Type B pancreatic cell (in vitro differentiated cells): ENCODE measurements around the gene POT1. TPM values are rescaled to one million over a fixed set of nuclear protein-coding genes. Genes with fewer than 3 reads are reported as not detected.

Experiments used
- DNase-seq: peaks from one replicate; pipeline ENCODE4 v3.0.0; 2021; ENCODE audit warnings: mixed read lengths; ENCODE audit not compliant: unreplicated experiment; ENCODE audit errors: extremely low spot score
- H3K27ac Mint-ChIP-seq: 2 replicates; pipeline ENCODE4 v1.8.0; 2021; ENCODE audit warnings: mild to moderate bottlenecking, mixed read lengths
- H3K27me3 Mint-ChIP-seq: 2 replicates; pipeline ENCODE4 v1.8.0; 2021; ENCODE audit warnings: mixed read lengths
- H3K36me3 Mint-ChIP-seq: 2 replicates; pipeline ENCODE4 v1.8.0; 2021; ENCODE audit warnings: mixed read lengths
- H3K4me1 Mint-ChIP-seq: one replicate; pipeline ENCODE4 v1.8.0; 2021; ENCODE audit warnings: mixed read lengths; ENCODE audit not compliant: unreplicated experiment
- H3K4me3 Mint-ChIP-seq: 2 replicates; pipeline ENCODE4 v1.8.0; 2021; ENCODE audit warnings: mild to moderate bottlenecking, mixed read lengths
- H3K9me3 Mint-ChIP-seq: 2 replicates; pipeline ENCODE4 v1.8.0; 2021; ENCODE audit warnings: mixed read lengths
- total RNA-seq: library from RNA; stranded (reverse); gene quantifications from 2 replicates; pipeline ENCODE4 v1.2.1, GENCODE V29; 2021; ENCODE audit warnings: low replicate concordance
- TF ChIP-seq, protein P1 (sequence below): fragments of 200-600 bp; sonication (generic); conservative IDR thresholded peaks from 2 replicates; pipeline ENCODE4 v1.5.0; 2021; ENCODE audit warnings: antibody characterized with exemption, mild to moderate bottlenecking

POT1 gene
- total RNA-seq, 1 donor from 2014 or later: 27.3 TPM

DNA sequence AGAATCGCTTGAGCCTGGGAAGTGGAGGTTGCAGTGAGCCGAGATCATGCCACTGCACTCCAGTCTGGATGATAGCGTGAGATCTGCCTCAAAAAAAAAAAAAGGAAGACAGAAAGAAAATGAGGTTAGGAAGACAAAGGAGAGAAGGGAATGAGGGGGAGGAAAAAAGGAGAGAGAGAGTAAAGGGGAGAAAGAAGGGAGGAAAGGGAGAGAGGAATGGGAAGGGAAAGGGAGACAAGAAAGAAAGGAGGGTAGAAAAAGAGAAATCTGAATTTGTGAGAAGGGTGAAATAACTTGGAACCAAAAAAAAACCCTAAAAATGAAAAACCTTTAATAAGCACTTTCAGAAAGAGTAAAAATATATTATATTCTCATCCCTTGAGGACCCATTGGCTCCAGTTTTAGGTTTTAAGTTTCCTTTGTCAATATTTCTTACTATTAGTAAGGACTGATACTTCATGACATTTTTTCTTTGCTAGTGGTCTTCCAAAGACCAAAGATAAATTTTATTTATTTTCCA, 54.9 kb downstream of the POT1 start:
- Mint-ChIP-seq H3K9me3 (no peaks in the 10 kb centered on the region), H3K4me3 (no peak overlapping the region), H3K27ac (no peak overlapping the region), H3K4me1 (no peaks in the 10 kb centered on the region), H3K27me3 (no peaks in the 10 kb centered on the region), H3K36me3 (peaks cover 3% of the 10 kb centered on the region)
- DNase-seq: no peak
- TF ChIP-seq, protein P1, sequence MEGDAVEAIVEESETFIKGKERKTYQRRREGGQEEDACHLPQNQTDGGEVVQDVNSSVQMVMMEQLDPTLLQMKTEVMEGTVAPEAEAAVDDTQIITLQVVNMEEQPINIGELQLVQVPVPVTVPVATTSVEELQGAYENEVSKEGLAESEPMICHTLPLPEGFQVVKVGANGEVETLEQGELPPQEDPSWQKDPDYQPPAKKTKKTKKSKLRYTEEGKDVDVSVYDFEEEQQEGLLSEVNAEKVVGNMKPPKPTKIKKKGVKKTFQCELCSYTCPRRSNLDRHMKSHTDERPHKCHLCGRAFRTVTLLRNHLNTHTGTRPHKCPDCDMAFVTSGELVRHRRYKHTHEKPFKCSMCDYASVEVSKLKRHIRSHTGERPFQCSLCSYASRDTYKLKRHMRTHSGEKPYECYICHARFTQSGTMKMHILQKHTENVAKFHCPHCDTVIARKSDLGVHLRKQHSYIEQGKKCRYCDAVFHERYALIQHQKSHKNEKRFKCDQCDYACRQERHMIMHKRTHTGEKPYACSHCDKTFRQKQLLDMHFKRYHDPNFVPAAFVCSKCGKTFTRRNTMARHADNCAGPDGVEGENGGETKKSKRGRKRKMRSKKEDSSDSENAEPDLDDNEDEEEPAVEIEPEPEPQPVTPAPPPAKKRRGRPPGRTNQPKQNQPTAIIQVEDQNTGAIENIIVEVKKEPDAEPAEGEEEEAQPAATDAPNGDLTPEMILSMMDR: no peak

DNA sequence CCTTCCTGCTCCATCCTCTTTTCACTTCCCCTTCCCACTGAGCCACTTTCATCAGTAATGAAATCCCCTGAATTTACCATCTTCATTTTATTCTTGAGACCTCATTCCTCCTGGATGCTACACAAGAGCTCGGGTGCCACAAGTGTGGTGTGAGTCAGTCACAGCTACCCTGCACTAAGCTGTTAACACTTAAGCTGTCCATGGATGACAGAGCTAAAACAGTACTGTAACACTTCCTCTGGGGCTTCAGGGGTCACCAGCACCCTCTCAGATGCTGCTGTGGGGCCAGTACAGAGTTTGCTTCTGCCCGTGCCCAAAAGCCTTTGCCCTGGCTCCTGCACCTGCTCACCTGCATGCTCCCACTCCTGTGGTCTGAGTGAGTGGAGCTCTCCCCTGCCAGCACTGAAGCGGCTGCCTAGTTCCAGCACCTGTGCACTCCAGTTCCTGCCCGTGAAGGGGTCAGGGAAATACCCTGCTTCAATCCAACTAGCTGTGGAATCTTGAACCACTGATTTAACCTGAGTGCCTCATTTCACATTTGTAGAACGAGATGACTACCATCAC, 71.9 kb downstream of the POT1 start:
- no peaks in the 10 kb centered on the region for H3K9me3 Mint-ChIP-seq
- TF ChIP-seq, protein P1: no peak
- H3K27ac Mint-ChIP-seq: no peak overlapping the region
- DNase-seq: no peak
- H3K4me1 Mint-ChIP-seq: no peaks in the 10 kb centered on the region
- peaks cover 6% of the 10 kb centered on the region for H3K36me3 Mint-ChIP-seq
- H3K27me3 Mint-ChIP-seq: no peaks in the 10 kb centered on the region
- H3K4me3 Mint-ChIP-seq: no peak overlapping the region

DNA sequence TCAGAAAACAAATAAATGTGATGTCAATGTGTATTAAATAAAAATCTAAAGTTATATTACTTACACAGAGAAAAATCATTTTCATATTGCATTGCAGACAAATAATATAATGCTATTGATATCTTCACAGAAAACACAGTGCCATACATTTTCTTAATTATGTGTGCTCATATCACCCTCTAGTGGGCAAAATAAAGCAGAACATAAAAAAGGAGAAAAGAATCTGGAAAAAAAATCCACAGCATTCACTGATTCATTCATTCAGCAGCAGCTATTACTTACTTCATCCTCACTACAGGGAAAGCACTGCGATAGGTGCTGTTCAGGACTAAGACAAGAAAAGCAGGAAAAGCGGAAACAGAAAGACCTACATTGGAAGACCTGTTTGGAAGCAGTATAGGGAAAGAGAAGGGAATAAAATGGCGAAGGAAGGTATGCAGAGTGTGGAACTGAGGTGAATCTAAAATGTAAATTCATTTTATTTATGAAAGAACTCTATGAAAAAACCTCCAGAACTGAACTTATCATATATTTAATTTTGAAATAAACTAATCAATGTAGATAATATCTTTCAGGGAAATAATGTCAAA, 73.2 kb downstream of the POT1 start:
- Mint-ChIP-seq H3K4me1 (no peaks in the 10 kb centered on the region), H3K27ac (no peak overlapping the region), H3K9me3 (no peaks in the 10 kb centered on the region), H3K4me3 (no peak overlapping the region), H3K36me3 (no peaks in the 10 kb centered on the region), H3K27me3 (no peaks in the 10 kb centered on the region)
- no peak for DNase-seq
- TF ChIP-seq, protein P1: peak; percentile 84

DNA sequence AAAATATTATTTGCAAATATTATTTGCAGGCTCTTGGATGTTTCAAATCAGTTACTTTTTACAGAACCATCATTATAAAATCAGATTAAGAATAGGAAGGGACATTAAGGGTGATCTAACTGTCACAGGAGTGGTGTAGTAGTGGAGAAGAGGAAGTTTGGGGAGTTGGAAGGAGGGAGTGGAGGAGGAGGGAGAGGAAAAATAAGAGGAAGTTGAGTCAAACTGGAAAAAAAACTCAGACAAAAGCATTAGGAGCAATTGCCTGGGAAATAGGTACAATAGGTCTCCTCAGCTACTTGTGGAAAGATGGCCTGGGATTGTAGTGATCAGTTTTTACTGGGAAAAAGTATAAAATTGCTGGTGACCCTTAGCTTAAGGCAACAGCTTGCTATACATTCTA, 86.3 kb downstream of the POT1 start:
- peaks cover 8% of the 10 kb centered on the region for H3K36me3 Mint-ChIP-seq
- H3K27me3 Mint-ChIP-seq: no peaks in the 10 kb centered on the region
- no peak overlapping the region for H3K27ac Mint-ChIP-seq
- no peaks in the 10 kb centered on the region for H3K4me1 Mint-ChIP-seq
- H3K9me3 Mint-ChIP-seq: no peaks in the 10 kb centered on the region
- H3K4me3 Mint-ChIP-seq: no peak overlapping the region
- TF ChIP-seq, protein P1: no peak
- no peak for DNase-seq

DNA sequence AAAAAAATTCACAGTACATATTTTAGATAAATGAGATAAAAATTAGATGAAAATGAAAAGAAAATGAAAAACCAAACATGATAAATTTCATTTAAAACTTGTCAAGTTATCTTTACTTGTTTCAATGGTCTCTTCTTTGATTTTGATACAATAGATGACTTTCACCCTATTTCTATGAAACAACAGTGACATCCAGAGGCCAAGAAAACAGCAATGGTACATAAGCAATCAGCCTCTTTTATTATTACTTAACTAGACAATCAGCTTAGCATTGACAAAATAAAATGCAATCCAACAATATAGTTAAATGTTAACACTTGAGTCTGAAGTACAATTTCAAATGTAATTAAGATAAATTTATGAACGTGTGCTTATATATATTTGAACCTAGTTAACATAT, 89.2 kb downstream of the POT1 start:
- TF ChIP-seq, protein P1: peak; percentile 60
- no peaks in the 10 kb centered on the region for H3K4me1 Mint-ChIP-seq
- H3K4me3 Mint-ChIP-seq: no peak overlapping the region

More for the DNA sequence above, 89.2 kb downstream of the POT1 start:
- Mint-ChIP-seq H3K9me3 (no peaks in the 10 kb centered on the region), H3K27me3 (no peaks in the 10 kb centered on the region), H3K27ac (no peak overlapping the region), H3K36me3 (peaks cover 4% of the 10 kb centered on the region)
- DNase-seq: no peak
